ENCODE results near the gene PGAM2.

PGAM2 gene

DNA sequence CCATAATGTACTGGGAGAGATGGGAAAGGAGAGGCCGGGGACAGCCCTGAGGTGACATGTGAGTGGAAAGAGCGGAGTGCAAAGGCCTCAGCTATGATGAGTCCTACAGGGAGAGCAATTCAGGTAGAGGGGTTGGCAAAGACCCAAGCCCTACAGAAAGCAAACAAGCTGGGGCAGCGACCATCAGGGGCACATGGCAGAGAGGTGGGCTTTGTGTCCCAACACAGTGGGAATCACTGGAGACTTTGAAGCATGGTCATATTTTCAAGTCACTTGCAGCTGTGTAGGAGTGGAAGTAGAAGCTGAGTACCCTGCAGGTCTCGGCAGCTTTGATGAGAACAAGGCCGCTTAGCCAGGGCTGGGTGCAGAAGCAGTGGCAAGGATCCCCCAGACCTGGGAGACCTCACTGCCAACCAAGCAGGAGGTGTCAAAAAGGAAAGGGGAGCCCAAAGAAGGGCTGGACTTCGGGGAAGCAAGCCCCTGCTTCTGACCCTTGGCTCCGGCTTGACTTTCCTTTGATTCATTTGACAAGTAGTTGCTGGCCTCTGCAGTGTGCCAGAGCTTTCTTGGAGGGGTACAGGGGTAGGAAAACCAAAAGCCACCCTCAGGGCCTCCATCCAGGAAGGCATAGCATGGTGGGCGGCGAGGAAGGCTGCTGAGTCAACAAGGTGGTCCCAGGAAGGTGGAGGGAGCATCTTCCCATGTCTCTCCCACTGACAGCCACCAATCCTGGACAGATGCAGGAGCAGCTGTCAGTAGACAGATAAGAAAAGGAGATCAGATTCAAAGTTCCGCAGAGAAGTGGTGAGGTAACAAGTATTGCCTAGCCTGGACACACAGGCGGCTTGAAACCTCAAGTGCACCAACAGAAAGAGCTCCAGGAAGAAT lies 1.9 kb upstream of the PGAM2 start:
- ChIA-PET POLR2A (ENCODE audit: low non-redundant PET) (no interaction called here), CTCF (no interaction called here)
- no peak for DNase-seq (ENCODE audit: low spot score)
- TF ChIP-seq, protein P1, sequence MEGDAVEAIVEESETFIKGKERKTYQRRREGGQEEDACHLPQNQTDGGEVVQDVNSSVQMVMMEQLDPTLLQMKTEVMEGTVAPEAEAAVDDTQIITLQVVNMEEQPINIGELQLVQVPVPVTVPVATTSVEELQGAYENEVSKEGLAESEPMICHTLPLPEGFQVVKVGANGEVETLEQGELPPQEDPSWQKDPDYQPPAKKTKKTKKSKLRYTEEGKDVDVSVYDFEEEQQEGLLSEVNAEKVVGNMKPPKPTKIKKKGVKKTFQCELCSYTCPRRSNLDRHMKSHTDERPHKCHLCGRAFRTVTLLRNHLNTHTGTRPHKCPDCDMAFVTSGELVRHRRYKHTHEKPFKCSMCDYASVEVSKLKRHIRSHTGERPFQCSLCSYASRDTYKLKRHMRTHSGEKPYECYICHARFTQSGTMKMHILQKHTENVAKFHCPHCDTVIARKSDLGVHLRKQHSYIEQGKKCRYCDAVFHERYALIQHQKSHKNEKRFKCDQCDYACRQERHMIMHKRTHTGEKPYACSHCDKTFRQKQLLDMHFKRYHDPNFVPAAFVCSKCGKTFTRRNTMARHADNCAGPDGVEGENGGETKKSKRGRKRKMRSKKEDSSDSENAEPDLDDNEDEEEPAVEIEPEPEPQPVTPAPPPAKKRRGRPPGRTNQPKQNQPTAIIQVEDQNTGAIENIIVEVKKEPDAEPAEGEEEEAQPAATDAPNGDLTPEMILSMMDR (conservative IDR thresholded peaks at IDR 0.05; ENCODE audit: low read depth): no peak
- H3K27ac ChIP-seq: no peak overlapping the region

DNA sequence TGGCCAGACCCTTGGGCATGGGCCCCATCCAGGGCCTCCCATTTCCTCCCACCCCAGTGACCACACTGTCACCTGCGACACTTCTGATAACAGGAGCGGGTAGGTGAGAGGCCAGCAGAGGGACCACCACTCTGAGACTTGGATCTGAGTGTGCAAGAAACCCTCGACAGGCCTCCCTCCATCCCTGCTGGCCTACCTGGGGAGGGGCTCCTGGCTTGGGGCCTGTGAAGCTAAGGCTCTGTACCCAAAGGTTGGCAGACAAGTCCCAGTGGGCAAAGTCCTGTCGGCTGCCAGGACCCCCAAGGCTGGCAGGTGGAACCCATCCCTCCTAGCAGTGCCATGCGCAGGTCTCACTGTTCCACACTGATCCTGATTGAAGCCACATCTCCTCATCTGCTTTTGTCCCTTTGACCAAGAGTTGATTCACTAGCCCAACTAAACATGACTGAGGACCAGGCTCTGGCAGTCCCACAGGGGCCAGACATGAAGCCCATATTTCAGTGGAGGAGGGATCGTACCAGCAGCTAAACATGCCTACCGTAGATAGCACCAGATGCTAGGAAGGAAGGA lies 1.2 kb upstream of the PGAM2 start:
- ChIA-PET POLR2A (ENCODE audit: low non-redundant PET) (interaction anchor here (1.0 kb wide), 1 partner anchor 15 kb away, joined by 12 read pairs; no protein-coding TSS in a partner anchor), CTCF (no interaction called here)
- TF ChIP-seq, protein P1 (conservative IDR thresholded peaks at IDR 0.05; ENCODE audit: low read depth): no peak
- no peak for DNase-seq (ENCODE audit: low spot score)
- no peak overlapping the region for H3K27ac ChIP-seq

DNA sequence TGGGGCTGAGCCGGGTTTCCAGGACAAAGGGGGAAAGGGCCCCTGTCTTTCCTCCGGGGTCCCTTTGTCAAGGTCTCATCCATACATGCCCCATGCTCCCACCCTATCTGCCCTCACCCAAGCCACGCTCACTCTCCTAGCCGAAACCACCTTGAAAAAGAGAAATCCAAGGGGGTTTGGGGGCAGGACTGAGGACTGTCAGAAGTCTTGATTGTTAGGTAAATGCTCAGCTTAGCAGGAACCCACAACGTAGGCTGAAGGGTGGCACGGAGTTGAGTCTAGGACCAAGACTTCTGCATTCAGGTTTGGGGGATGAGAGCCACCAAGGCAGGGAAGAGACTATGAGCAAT lies 719 bp upstream of the PGAM2 start:
- CTCF ChIA-PET: no interaction called here
- POLR2A ChIA-PET (ENCODE audit: low non-redundant PET): interaction anchor here (1.0 kb wide), 1 partner anchor 15 kb away, joined by 12 read pairs; no protein-coding TSS in a partner anchor
- DNase-seq (ENCODE audit: low spot score): no peak
- TF ChIP-seq, protein P1 (conservative IDR thresholded peaks at IDR 0.05; ENCODE audit: low read depth): no peak
- H3K27ac ChIP-seq: no peak overlapping the region

DNA sequence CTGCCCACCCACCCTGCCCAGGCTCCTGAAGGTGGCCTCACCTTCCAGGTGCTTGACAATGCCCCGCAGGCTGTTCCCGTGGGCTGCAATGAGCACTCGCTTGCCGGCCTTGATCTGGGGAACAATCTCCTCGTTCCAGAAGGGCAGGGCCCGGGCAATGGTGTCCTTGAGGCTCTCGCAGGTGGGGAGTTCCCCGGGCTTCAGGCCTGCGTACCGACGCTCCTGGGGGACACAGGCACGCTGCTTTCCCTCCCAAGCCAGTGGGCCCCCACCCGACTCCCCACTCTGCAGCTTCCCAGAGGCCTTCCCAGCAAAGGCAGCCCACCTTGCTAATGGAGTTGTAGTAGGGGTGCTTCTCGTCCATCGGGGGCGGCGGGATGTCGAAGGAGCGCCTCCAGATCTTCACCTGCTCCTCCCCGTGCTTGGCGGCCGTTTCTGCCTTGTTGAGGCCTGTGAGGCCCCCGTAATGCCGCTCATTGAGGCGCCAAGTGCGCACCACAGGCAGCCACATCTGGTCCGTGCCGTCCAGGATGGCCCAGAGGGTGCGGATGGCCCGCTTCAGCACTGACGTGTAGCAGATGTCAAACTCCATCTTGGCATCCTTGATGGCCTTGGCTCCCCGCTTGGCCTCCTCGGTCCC lies 456 bp downstream of the PGAM2 start:
- TF ChIP-seq, protein P1 (conservative IDR thresholded peaks at IDR 0.05; ENCODE audit: low read depth): no peak
- POLR2A ChIA-PET (ENCODE audit: low non-redundant PET): no interaction called here
- peak overlapping the region; percentile 49 for H3K27ac ChIP-seq
- no peak for DNase-seq (ENCODE audit: low spot score)
- CTCF ChIA-PET: interaction anchor here (0.8 kb wide), 1 partner anchor 132 kb away, joined by 3 read pairs; no protein-coding TSS in a partner anchor

DNA sequence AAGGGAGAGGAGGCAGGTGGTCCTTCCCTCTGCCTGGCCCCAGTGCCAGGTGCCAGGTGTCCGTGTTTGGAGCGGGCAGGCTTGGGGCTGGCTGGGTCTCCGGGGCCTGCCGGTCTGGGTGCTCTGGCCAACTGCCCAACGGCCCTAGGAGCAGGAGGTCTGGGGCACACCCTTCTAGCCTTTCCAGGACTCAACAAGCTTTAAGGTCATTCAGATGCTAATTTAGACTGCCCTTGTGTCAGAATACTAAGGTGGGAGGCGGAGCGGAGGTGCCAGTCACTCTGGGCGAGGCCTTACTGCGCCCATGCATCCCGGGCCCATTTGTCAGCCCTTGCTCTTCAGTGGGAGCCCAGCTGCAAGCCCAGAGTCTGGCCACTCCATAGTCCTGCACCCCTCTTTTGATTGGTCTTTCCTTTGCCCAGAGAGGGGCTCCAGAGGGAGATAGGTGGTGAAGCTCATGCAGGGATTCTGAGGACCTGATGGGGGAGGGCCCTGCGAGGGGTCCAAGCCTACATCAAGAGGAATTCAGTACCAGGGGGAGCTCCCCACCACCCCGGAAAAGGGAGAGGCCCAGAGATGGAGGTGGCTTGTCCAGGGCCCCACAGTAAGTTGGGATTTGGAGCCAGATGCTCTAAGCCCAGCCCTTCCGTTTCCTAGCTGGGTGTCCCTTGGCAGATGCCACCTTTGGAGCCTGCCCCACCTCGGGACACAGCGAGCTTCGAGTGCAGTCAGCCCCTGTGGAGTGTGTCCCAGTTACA lies 1.3 kb downstream of the PGAM2 start:
- POLR2A ChIA-PET (ENCODE audit: low non-redundant PET): interaction anchor here (1.1 kb wide), 1 partner anchor 45 kb away, joined by 4 read pairs; no protein-coding TSS in a partner anchor
- CTCF ChIA-PET: interaction anchor here (0.7 kb wide), 1 partner anchor 8 kb away, joined by 4 read pairs; no protein-coding TSS in a partner anchor

More for the DNA sequence above, 1.3 kb downstream of the PGAM2 start:
- TF ChIP-seq, protein P1 (conservative IDR thresholded peaks at IDR 0.05; ENCODE audit: low read depth): no peak
- H3K27ac ChIP-seq: peak overlapping the region; percentile 49
- no peak for DNase-seq (ENCODE audit: low spot score)
